Measurements from ENCODE around the gene NECTIN2.

NECTIN2 gene

GRCh38 chr19:44927746-44928145 lies 81.6 kb downstream of the NECTIN2 start:
- H3K4me3 ChIP-seq (ENCODE audit: low read depth, low read length): no peak overlapping the region
- DNase-seq: no peak
- H3K27me3 ChIP-seq: no peaks in the 10 kb centered on the region
- no peaks in the 10 kb centered on the region for H3K4me1 ChIP-seq
- TF ChIP-seq CTCF (IDR thresholded peaks at IDR 0.05; ENCODE audit: low read depth, low read length): no peak
- H3K9me3 ChIP-seq: no peaks in the 10 kb centered on the region
- H3K36me3 ChIP-seq: no peaks in the 10 kb centered on the region

GRCh38 chr19:44930088-44930487 lies 84.0 kb downstream of the NECTIN2 start:
- no peak for DNase-seq
- Histone ChIP-seq H3K36me3 (no peaks in the 10 kb centered on the region), H3K4me1 (no peaks in the 10 kb centered on the region), H3K4me3 (ENCODE audit: low read depth, low read length) (no peak overlapping the region), H3K9me3 (no peaks in the 10 kb centered on the region), H3K27me3 (no peaks in the 10 kb centered on the region)
- no peak for TF ChIP-seq CTCF (IDR thresholded peaks at IDR 0.05; ENCODE audit: low read depth, low read length)

- Histone ChIP-seq H3K4me3 (ENCODE audit: low read depth, low read length) (no peak overlapping the region), H3K4me1 (no peaks in the 10 kb centered on the region), H3K36me3 (no peaks in the 10 kb centered on the region), H3K9me3 (no peaks in the 10 kb centered on the region), H3K27me3 (no peaks in the 10 kb centered on the region)
- TF ChIP-seq CTCF (IDR thresholded peaks at IDR 0.05; ENCODE audit: low read depth, low read length): no peak
- no peak for DNase-seq
Measured at GRCh38 chr19:44931541-44931940, 85.4 kb downstream of the NECTIN2 start.

All from BE2C (cell line).